Endothelial cell (in vitro differentiated cells): ENCODE measurements around the gene TNS4. TPM values are rescaled to one million over a fixed set of nuclear protein-coding genes. Genes with fewer than 3 reads are reported as not detected.

Experiments used
- DNase-seq: peaks from one replicate; pipeline ENCODE4 v3.0.0; 2021; ENCODE audit warnings: low spot score
- H3K27ac Mint-ChIP-seq: one replicate; pipeline ENCODE4 v1.8.0; 2021; ENCODE audit warnings: mixed read lengths, inconsistent platforms; ENCODE audit not compliant: unreplicated experiment
- H3K27me3 Mint-ChIP-seq: one replicate; pipeline ENCODE4 v1.8.0; 2021; ENCODE audit warnings: mild to moderate bottlenecking, moderate library complexity, mixed read lengths, inconsistent platforms; ENCODE audit not compliant: unreplicated experiment
- H3K36me3 Mint-ChIP-seq: one replicate; pipeline ENCODE4 v1.8.0; 2021; ENCODE audit warnings: mild to moderate bottlenecking, low read depth, mixed read lengths, inconsistent platforms; ENCODE audit not compliant: unreplicated experiment
- H3K4me1 Mint-ChIP-seq: one replicate; pipeline ENCODE4 v1.8.0; 2021; ENCODE audit warnings: mild to moderate bottlenecking, mixed read lengths, inconsistent platforms; ENCODE audit not compliant: unreplicated experiment
- H3K4me3 Mint-ChIP-seq: one replicate; pipeline ENCODE4 v1.8.0; 2021; ENCODE audit warnings: mild to moderate bottlenecking, mixed read lengths, inconsistent platforms; ENCODE audit not compliant: unreplicated experiment
- H3K9me3 Mint-ChIP-seq: one replicate; pipeline ENCODE4 v1.8.0; 2021; ENCODE audit warnings: mixed read lengths, inconsistent platforms; ENCODE audit not compliant: unreplicated experiment
- CTCF ChIP-seq: fragments of 200-600 bp; sonication (generic); IDR thresholded peaks from one replicate; pipeline ENCODE4 v1.5.0; 2021; ENCODE audit warnings: antibody characterized with exemption; ENCODE audit not compliant: unreplicated experiment
- total RNA-seq: library from RNA; stranded (reverse); fragmentation: NEBNext Ultra II Directional; extraction: Animal tissue kit (Norgen Biotek cat#: 25700); gene quantifications from one replicate; pipeline ENCODE4 v1.2.1, GENCODE V29; 2021; ENCODE audit not compliant: unreplicated experiment

Gene TNS4
- total RNA-seq, 1 donor from 2014 or later, result 0.08 TPM

GRCh38 chr17:40440166-40440565, 61.3 kb downstream of the TNS4 start:
- Mint-ChIP-seq H3K9me3 (no peaks in the 10 kb centered on the region), H3K4me3 (no peak overlapping the region), H3K4me1 (peaks cover 26% of the 10 kb centered on the region), H3K27ac (no peak overlapping the region), H3K36me3 (peaks cover 12% of the 10 kb centered on the region), H3K27me3 (peaks cover 16% of the 10 kb centered on the region)
- DNase-seq, result no peak
- TF ChIP-seq CTCF, result no peak

- Mint-ChIP-seq H3K4me1 (peaks cover 14% of the 10 kb centered on the region), H3K27me3 (peaks cover 5% of the 10 kb centered on the region), H3K27ac (no peak overlapping the region), H3K36me3 (no peaks in the 10 kb centered on the region), H3K9me3 (no peaks in the 10 kb centered on the region), H3K4me3 (no peak overlapping the region)
- no peak for TF ChIP-seq CTCF
- DNase-seq, result no peak
Observed at GRCh38 chr17:40437095-40437732, 64.2 kb downstream of the TNS4 start.

- no peak for DNase-seq
- Mint-ChIP-seq H3K27me3 (peaks cover 5% of the 10 kb centered on the region), H3K4me1 (peaks cover 14% of the 10 kb centered on the region), H3K4me3 (no peak overlapping the region), H3K36me3 (no peaks in the 10 kb centered on the region), H3K27ac (no peak overlapping the region), H3K9me3 (no peaks in the 10 kb centered on the region)
- no peak for TF ChIP-seq CTCF
Observed at GRCh38 chr17:40436636-40437035, 64.8 kb downstream of the TNS4 start.

GRCh38 chr17:40433551-40434415, 67.6 kb downstream of the TNS4 start:
- H3K27ac Mint-ChIP-seq, result no peak overlapping the region
- H3K27me3 Mint-ChIP-seq, result peaks cover 2% of the 10 kb centered on the region
- peak; percentile 74 for TF ChIP-seq CTCF
- peaks cover 3% of the 10 kb centered on the region for H3K4me1 Mint-ChIP-seq
- peaks cover 5% of the 10 kb centered on the region for H3K36me3 Mint-ChIP-seq
- no peaks in the 10 kb centered on the region for H3K9me3 Mint-ChIP-seq
- DNase-seq, result peak; percentile 48
- H3K4me3 Mint-ChIP-seq, result no peak overlapping the region
